Measurements from ENCODE around the gene ZNF274. TPM values are rescaled to one million over a fixed set of nuclear protein-coding genes. Genes with fewer than 3 reads are reported as not detected.
A peak's percentile ranks its signal among the peaks of the same experiment; 100 is the strongest.

Gene ZNF274
- total RNA-seq, 4 donors from 2014 or later: 16.5 to 30.4 (median 21.7) TPM

GRCh38 chr19:58154679-58155648 lies 27.9 kb upstream of the ZNF274 start:
- TF ChIP-seq, protein P1, sequence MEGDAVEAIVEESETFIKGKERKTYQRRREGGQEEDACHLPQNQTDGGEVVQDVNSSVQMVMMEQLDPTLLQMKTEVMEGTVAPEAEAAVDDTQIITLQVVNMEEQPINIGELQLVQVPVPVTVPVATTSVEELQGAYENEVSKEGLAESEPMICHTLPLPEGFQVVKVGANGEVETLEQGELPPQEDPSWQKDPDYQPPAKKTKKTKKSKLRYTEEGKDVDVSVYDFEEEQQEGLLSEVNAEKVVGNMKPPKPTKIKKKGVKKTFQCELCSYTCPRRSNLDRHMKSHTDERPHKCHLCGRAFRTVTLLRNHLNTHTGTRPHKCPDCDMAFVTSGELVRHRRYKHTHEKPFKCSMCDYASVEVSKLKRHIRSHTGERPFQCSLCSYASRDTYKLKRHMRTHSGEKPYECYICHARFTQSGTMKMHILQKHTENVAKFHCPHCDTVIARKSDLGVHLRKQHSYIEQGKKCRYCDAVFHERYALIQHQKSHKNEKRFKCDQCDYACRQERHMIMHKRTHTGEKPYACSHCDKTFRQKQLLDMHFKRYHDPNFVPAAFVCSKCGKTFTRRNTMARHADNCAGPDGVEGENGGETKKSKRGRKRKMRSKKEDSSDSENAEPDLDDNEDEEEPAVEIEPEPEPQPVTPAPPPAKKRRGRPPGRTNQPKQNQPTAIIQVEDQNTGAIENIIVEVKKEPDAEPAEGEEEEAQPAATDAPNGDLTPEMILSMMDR (IDR thresholded peaks at IDR 0.05): peak in 2 of 3 donors; percentile 56 to 87
- ATAC-seq (ENCODE audit: low FRiP score): peak; percentile 97
- DNase-seq (ENCODE audit: low spot score): peak; percentile 96

GRCh38 chr19:58157045-58157728 lies 25.7 kb upstream of the ZNF274 start:
- ATAC-seq (ENCODE audit: low FRiP score): no peak
- TF ChIP-seq, protein P1 (IDR thresholded peaks at IDR 0.05): no peak
- no peak for DNase-seq (ENCODE audit: low spot score)

DNA sequence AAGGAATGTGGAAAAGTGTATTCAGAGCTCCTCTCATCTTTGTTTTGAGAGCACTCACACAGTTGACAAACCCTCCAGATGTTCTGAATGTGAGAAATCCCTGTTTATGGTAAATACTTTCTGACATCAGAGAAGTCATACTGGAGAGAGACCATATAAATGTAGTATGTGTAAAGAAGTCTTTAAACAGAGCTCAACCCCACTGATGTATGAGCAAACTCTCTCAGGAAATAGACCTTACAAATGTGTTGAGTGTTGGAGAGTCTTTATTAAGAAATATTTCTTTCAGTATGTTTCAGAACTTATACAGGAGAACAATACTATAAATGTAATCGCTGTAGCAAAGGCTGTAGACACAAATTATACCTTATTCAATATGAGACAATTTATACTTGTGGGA lies 16.6 kb upstream of the ZNF274 start:
- ATAC-seq (ENCODE audit: low FRiP score): no peak
- no peak for DNase-seq (ENCODE audit: low spot score)
- TF ChIP-seq, protein P1 (IDR thresholded peaks at IDR 0.05): no peak

DNA sequence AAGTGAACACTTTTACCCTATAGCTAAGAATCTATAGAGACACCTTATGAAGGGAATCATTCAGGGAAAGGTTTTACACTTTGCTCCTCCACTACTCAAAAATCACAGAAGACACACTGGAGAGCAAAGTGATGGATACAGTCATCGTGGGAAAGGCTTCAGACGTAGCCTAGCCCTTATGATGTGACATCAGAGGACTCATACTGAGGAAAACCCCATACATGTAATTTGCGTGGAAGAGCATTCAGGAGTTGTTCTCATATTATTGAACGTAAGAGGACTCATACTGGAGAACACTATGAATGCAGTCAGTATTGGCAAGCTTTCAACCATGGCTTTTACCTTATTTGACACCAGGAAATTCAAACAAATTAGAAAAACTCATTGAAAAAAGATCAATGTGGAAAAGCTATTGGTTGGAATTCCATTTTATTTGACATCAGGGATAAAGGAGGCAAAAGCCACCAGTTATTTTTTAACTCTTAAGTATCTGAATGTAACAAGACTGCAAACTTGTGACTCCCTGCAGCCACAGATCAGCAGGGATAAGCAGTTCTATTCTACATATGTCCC lies 16.1 kb upstream of the ZNF274 start:
- TF ChIP-seq, protein P1 (IDR thresholded peaks at IDR 0.05): no peak
- DNase-seq (ENCODE audit: low spot score) (no peak), ATAC-seq (ENCODE audit: low FRiP score) (no peak)

- DNase-seq (ENCODE audit: low spot score) (no peak), ATAC-seq (ENCODE audit: low FRiP score) (no peak)
- TF ChIP-seq, protein P1 (IDR thresholded peaks at IDR 0.05): no peak
Measured at GRCh38 chr19:58170860-58171259, 12.0 kb upstream of the ZNF274 start.

GRCh38 chr19:58181902-58182576 lies 822 bp upstream of the ZNF274 start:
- TF ChIP-seq, protein P1 (IDR thresholded peaks at IDR 0.05): no peak
- DNase-seq (ENCODE audit: low spot score): no peak
- no peak for ATAC-seq (ENCODE audit: low FRiP score)

All from omental fat pad (tissue), 4 donors.